Mesenchymal stem cell (in vitro differentiated cells and primary cell): ENCODE data around the gene POLR2E.

Experiments used
- DNase-seq: peaks from one replicate; pipeline ENCODE4 v3.0.0-alpha.2; 2013
- H2AFZ ChIP-seq: one replicate; pipeline ENCODE4 v1.6.1; 2013; ENCODE audit warnings: low read depth, mild to moderate bottlenecking, control low read depth, inconsistent platforms, low read length, moderate library complexity
- H2AK5ac ChIP-seq: 2 replicates; pipeline ENCODE4 v1.6.1; 2013; ENCODE audit warnings: low read length, moderate library complexity, mild to moderate bottlenecking, inconsistent platforms; ENCODE audit not compliant: severe bottlenecking
- H2BK120ac ChIP-seq: one replicate; pipeline ENCODE4 v1.6.1; 2013; ENCODE audit warnings: low read depth, mild to moderate bottlenecking, inconsistent platforms, low read length, moderate library complexity
- H2BK12ac ChIP-seq, 2 experiments: one replicate each; pipeline ENCODE4 v1.6.1; 2013; ENCODE audit warnings: inconsistent platforms in 2 of 2, low read length in 2 of 2, mild to moderate bottlenecking in 2 of 2, moderate library complexity in 2 of 2, control low read depth in 1 of 2
- H2BK15ac ChIP-seq: one replicate; pipeline ENCODE4 v1.6.1; 2013; ENCODE audit warnings: mild to moderate bottlenecking, low read depth, inconsistent platforms; ENCODE audit not compliant: poor library complexity, severe bottlenecking
- H2BK5ac ChIP-seq: 2 replicates; pipeline ENCODE4 v1.6.1; 2013; ENCODE audit warnings: low read depth, mild to moderate bottlenecking, low read length, control low read depth, inconsistent platforms; ENCODE audit not compliant: poor library complexity, severe bottlenecking
- H3K14ac ChIP-seq, 2 experiments: one replicate each; pipeline ENCODE4 v1.6.1; 2013; ENCODE audit warnings: inconsistent platforms in 2 of 2, low read length in 2 of 2, control low read depth in 1 of 2, mild to moderate bottlenecking in 1 of 2, moderate library complexity in 1 of 2
- H3K18ac ChIP-seq, 2 experiments: one replicate each; pipeline ENCODE4 v1.6.1; 2013; ENCODE audit warnings: inconsistent platforms in 2 of 2, low read length in 2 of 2, control low read depth in 1 of 2, low read depth in 1 of 2, mild to moderate bottlenecking in 1 of 2
- H3K23ac ChIP-seq, 2 experiments: one replicate each; pipeline ENCODE4 v1.6.1; 2013; ENCODE audit warnings: inconsistent platforms in 2 of 2, low read length in 2 of 2, mild to moderate bottlenecking in 2 of 2, moderate library complexity in 2 of 2, control low read depth in 1 of 2
- H3K27ac ChIP-seq: 2 replicates; pipeline ENCODE4 v1.5.1; 2013; ENCODE audit warnings: mild to moderate bottlenecking, moderate library complexity, low read length, control low read depth, inconsistent platforms; ENCODE audit not compliant: poor library complexity, severe bottlenecking
- H3K27me3 ChIP-seq, 2 experiments: 2 replicates each; pipeline versions ENCODE4 v1.6.1 to v1.7.0; 2013; ENCODE audit warnings: low read length in 2 of 2, mild to moderate bottlenecking in 2 of 2, moderate library complexity in 2 of 2, control low read depth in 1 of 2, inconsistent platforms in 1 of 2; ENCODE audit not compliant: control insufficient read depth in 1 of 2, insufficient read depth in 1 of 2
- H3K36me3 ChIP-seq, 2 experiments: 2 replicates each; pipeline versions ENCODE4 v1.6.1 to v1.7.0; 2013; ENCODE audit warnings: low read length in 2 of 2, control low read depth in 1 of 2, inconsistent platforms in 1 of 2, low read depth in 1 of 2, mild to moderate bottlenecking in 1 of 2; ENCODE audit not compliant: insufficient read depth in 2 of 2, control insufficient read depth in 1 of 2
- H3K4ac ChIP-seq, 2 experiments: one replicate each; pipeline ENCODE4 v1.6.1; 2013; ENCODE audit warnings: inconsistent platforms in 2 of 2, low read length in 2 of 2, mild to moderate bottlenecking in 2 of 2, moderate library complexity in 2 of 2, control low read depth in 1 of 2, low read depth in 1 of 2
- H3K4me1 ChIP-seq: 2 replicates; pipeline ENCODE4 v1.6.1; 2013; ENCODE audit warnings: low read depth, low read length, control low read depth; ENCODE audit not compliant: control insufficient read depth, insufficient read depth
- H3K4me2 ChIP-seq: 2 replicates; pipeline ENCODE4 v1.6.1; 2013; ENCODE audit warnings: low read length, mild to moderate bottlenecking, inconsistent platforms; ENCODE audit not compliant: poor library complexity, severe bottlenecking
- H3K4me3 ChIP-seq, 2 experiments: 2 replicates each; pipeline versions ENCODE4 v1.5.1 to v1.7.0; 2013; ENCODE audit warnings: low read length in 2 of 2, mild to moderate bottlenecking in 2 of 2, control low read depth in 1 of 2, low read depth in 1 of 2; ENCODE audit not compliant: insufficient read depth in 1 of 2
- H3K79me1 ChIP-seq: replicated peaks from 2 replicates; pipeline ENCODE4 v1.6.1; 2013; ENCODE audit warnings: mild to moderate bottlenecking, control low read depth, low read length, inconsistent platforms; ENCODE audit not compliant: poor library complexity, severe bottlenecking
- H3K9ac ChIP-seq: 2 replicates; pipeline ENCODE4 v1.7.0; 2013; ENCODE audit warnings: mild to moderate bottlenecking, low read length, moderate library complexity
- H3K9me3 ChIP-seq: 2 replicates; pipeline ENCODE4 v1.7.0; 2013; ENCODE audit warnings: mild to moderate bottlenecking, low read length; ENCODE audit not compliant: control insufficient read depth
- H4K8ac ChIP-seq: one replicate; pipeline ENCODE4 v1.6.1; 2013; ENCODE audit warnings: inconsistent platforms, mild to moderate bottlenecking, low read length, moderate library complexity
- H4K91ac ChIP-seq: one replicate; pipeline ENCODE4 v1.6.1; 2013; ENCODE audit warnings: mild to moderate bottlenecking, low read length, inconsistent platforms
- WGBS: methylation state at CpG from one replicate; pipeline ENCODE4 v1.1.7; 2013; ENCODE audit warnings: mixed read lengths; 5-methylcytosine and 5-hydroxymethylcytosine counted together

POLR2E gene

DNA sequence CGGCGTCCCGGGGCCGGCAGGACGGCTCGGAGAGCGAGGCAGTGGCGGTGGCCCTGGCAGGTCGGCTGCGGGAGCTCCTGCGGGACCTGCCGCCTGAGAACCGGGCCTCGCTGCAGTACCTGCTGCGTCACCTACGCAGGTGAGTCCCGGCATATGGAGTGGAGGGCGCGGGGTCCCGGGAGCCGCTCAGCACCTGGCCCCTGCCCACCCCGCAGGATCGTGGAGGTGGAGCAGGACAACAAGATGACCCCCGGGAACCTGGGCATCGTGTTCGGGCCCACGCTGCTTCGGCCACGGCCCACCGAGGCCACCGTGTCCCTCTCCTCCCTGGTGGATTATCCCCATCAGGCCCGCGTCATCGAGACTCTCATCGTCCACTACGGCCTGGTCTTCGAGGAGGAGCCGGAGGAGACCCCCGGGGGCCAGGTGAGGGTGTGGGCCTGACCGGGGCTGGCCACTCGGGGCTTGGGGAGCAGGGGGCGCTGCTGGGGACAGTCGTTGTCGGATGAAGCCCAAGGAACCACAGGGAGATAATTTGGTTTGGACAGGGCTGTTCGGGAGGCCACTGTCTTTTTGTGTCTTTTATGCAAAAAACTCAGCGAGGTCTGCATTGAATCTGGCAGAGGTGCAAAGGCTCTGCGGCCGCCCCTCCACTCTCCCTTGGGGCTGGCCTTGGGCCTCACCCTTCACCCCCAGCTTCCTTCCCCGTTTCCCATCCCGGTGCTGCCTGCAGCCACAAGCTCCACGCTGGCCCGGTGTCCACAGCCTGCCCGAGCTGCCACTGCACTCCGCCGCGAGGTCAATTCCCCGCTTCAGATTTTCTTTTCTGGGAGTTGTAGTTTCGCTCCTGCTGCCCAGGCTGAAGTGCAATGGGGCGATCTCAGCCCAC, 12.0 kb downstream of the POLR2E start:
- H4K91ac ChIP-seq = no peak overlapping the region
- peaks cover 2% of the 10 kb centered on the region for H3K79me1 ChIP-seq
- no peak overlapping the region for H3K23ac ChIP-seq
- H3K27me3 ChIP-seq = peaks cover 0 to 9% of the 10 kb centered on the region in 2 experiments
- H3K18ac ChIP-seq = no peak overlapping the region
- H2BK12ac ChIP-seq = no peak overlapping the region
- no peaks in the 10 kb centered on the region for H3K9me3 ChIP-seq
- H2AK5ac ChIP-seq = no peak overlapping the region
- no peak overlapping the region for H2BK120ac ChIP-seq
- no peak overlapping the region for H2BK15ac ChIP-seq
- no peak overlapping the region for H3K4me3 ChIP-seq
- no peak overlapping the region for H3K4ac ChIP-seq
- no peak overlapping the region for H3K27ac ChIP-seq
- no peak overlapping the region for H3K4me2 ChIP-seq
- H4K8ac ChIP-seq = no peak overlapping the region
- peaks cover 7 to 24% of the 10 kb centered on the region in 2 experiments for H3K36me3 ChIP-seq
- DNase-seq = no peak
- 95% methylated on average over 55 of the region's 59 CpGs for WGBS
- no peak overlapping the region for H2BK5ac ChIP-seq
- no peak overlapping the region for H3K9ac ChIP-seq
- H2AFZ ChIP-seq = no peak overlapping the region
- peaks cover 24% of the 10 kb centered on the region for H3K4me1 ChIP-seq
- no peak overlapping the region for H3K14ac ChIP-seq

DNA sequence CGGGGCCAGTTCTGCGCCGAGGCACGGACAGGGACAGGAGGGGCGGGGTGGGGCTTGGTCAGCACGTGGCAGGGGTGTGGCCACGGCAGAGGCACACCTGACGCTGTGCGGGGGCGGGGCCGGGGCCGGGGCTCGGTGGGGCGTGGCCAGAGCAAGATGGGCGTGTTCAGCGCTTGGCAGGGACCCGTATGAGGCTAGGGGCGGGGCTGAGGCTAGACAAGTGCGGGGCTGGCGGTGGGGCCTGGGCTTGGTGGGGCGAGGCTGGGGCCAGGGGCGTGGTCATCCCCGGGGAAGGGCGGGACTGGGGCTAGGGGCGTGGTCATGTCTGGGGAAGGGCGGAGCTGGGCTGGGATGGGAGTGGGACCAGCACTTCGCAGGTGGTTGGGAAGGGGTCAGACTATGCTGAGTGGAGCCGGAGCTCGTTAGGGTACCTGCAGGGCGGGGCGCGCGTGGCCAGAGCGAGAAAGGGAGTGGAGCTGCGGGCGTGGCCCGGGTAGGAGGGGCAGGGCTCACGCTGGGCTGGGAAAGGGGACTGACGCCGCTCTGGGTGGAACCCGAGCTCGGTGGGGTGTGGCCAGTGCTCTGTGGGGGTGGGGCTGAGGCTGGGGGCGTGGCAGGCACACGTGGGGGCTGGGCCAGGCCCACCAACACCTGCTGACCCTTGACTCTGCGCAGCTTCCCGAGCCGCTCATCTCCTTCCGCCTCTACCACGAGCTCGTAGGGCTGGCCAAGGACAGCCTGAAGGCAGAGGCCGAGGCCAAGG, 12.8 kb downstream of the POLR2E start:
- Histone ChIP-seq H2AFZ (no peak overlapping the region), H2BK5ac (no peak overlapping the region), H3K4me2 (no peak overlapping the region), H3K36me3 (peaks cover 0 to 15% of the 10 kb centered on the region in 2 experiments), H2BK15ac (peak overlapping the region; percentile 41), H2BK120ac (no peak overlapping the region), H3K4ac (no peak overlapping the region), H4K8ac (peak overlapping the region; percentile 55), H3K18ac (no peak overlapping the region), H3K27ac (no peak overlapping the region), H3K27me3 (peaks cover 0 to 9% of the 10 kb centered on the region in 2 experiments), H3K23ac (no peak overlapping the region), H2BK12ac (no peak overlapping the region), H3K4me3 (no peak overlapping the region), H3K4me1 (peaks cover 29% of the 10 kb centered on the region), H3K9ac (no peak overlapping the region), H3K9me3 (no peaks in the 10 kb centered on the region), H3K14ac (no peak overlapping the region), H3K79me1 (no peaks in the 10 kb centered on the region), H4K91ac (no peak overlapping the region), H2AK5ac (no peak overlapping the region)
- WGBS = 40% methylated on average over 50 of the region's 51 CpGs
- DNase-seq = no peak

DNA sequence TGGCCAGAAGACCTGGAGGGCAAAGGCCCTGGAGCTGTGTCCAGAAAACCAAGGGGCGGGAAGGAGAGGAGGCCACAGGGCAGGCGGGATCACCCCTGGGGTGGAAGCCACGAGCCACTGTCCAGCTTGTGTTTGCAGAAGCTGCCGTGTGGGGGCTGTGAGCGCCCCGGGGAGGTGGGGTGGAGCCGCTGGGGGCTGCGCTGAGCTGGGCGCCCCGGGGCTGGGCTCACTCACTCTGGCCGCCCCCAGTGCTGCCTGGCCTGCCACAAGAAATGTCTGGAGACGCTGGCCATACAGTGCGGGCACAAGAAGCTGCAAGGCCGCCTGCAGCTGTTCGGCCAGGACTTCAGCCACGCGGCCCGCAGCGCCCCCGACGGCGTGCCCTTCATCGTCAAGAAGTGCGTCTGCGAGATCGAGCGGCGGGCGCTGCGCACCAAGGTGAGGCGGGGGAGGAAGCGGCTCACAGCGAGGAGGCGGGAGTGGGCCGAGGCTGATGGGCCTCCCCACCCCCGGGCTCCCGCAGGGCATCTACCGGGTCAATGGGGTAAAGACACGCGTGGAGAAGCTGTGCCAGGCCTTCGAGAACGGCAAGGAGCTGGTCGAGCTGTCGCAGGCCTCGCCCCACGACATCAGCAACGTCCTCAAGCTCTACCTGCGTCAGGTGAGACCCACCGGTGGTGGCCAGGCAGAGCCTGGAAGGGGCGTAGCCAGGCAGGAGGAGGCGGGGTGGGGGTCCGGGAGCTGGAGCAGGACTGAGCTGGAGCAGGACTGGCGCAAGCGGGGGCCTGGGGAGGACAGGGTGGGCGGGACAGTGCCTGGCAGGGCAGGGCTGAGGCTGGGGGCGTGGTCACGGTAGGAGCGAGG, 13.6 kb downstream of the POLR2E start:
- no peak overlapping the region for H2BK120ac ChIP-seq
- H3K4me2 ChIP-seq = no peak overlapping the region
- H3K23ac ChIP-seq = no peak overlapping the region
- no peak for DNase-seq
- H2BK12ac ChIP-seq = no peak overlapping the region
- H3K9ac ChIP-seq = no peak overlapping the region
- no peaks in the 10 kb centered on the region for H3K9me3 ChIP-seq
- peak overlapping the region; percentile 43 for H4K91ac ChIP-seq
- no peak overlapping the region for H2AFZ ChIP-seq
- no peak overlapping the region for H2BK15ac ChIP-seq
- no peak overlapping the region for H2AK5ac ChIP-seq
- peaks cover 33% of the 10 kb centered on the region for H3K4me1 ChIP-seq
- no peak overlapping the region for H3K4me3 ChIP-seq
- H4K8ac ChIP-seq = no peak overlapping the region
- no peak overlapping the region for H3K18ac ChIP-seq
- peaks cover 0 to 9% of the 10 kb centered on the region in 2 experiments for H3K27me3 ChIP-seq
- peaks cover 0 to 9% of the 10 kb centered on the region in 2 experiments for H3K36me3 ChIP-seq
- H3K4ac ChIP-seq = no peak overlapping the region
- no peak overlapping the region for H3K27ac ChIP-seq
- 88% methylated on average over 58 of the region's 58 CpGs for WGBS
- H2BK5ac ChIP-seq = no peak overlapping the region
- H3K79me1 ChIP-seq = no peaks in the 10 kb centered on the region
- no peak overlapping the region for H3K14ac ChIP-seq
